22Rv1 (cell line): ENCODE data around the gene ZC3H13.

Experiments
- CTCF ChIP-seq: fragments of 450-650 bp; IDR thresholded peaks from 2 replicates; pipeline ENCODE4 v1.5.1; 2017; ENCODE audit warnings: mild to moderate bottlenecking
- ZFX ChIP-seq: fragments of 450-650 bp; IDR thresholded peaks from 2 replicates; pipeline ENCODE4 v1.6.1; 2017; ENCODE audit warnings: antibody characterized with exemption, borderline replicate concordance

GRCh38 chr13:45974500-45974899, 78.0 kb downstream of the ZC3H13 start:
- no peak for TF ChIP-seq CTCF
- no peak for TF ChIP-seq ZFX
